Loucy (cell line): ENCODE data around the gene LEP.

Experiments
- EZH2phosphoT487 ChIP-seq: fragments of 200-600 bp; IDR thresholded peaks from 2 replicates; pipeline ENCODE4 v1.6.1; 2018; ENCODE audit warnings: antibody characterized with exemption, mild to moderate bottlenecking, moderate library complexity, borderline replicate concordance
- TF ChIP-seq, protein P1 (sequence below): fragments of 200-600 bp; sonication (generic); conservative IDR thresholded peaks from 2 replicates; pipeline ENCODE4 v1.5.1; 2014; ENCODE audit warnings: mild to moderate bottlenecking, antibody characterized with exemption, low read length

DNA sequence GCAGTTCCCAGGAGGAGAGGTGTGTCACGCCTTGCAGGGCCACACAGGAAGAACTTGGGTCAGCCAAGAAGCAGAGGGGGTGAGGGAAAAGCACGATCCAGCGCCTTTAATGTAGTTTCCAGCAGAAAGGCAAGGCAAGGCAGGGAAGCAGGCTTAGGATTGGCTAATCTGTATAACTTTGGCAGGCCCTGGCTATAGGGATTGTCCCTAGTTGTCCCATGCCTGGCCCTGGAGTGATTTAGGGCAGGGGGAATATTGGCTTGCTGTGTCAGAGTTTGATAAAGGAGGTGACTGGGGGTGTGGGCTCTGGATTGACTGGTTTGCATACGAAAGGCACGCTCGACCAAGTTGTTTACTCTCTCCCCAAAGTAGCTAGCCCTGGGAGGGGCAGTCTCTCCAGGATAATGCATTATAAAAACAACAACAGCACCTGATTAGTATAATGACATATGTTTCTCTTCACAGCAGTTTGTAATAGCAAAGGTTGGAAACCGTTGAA is 58.1 kb downstream of the LEP start:
- TF ChIP-seq, protein P1, sequence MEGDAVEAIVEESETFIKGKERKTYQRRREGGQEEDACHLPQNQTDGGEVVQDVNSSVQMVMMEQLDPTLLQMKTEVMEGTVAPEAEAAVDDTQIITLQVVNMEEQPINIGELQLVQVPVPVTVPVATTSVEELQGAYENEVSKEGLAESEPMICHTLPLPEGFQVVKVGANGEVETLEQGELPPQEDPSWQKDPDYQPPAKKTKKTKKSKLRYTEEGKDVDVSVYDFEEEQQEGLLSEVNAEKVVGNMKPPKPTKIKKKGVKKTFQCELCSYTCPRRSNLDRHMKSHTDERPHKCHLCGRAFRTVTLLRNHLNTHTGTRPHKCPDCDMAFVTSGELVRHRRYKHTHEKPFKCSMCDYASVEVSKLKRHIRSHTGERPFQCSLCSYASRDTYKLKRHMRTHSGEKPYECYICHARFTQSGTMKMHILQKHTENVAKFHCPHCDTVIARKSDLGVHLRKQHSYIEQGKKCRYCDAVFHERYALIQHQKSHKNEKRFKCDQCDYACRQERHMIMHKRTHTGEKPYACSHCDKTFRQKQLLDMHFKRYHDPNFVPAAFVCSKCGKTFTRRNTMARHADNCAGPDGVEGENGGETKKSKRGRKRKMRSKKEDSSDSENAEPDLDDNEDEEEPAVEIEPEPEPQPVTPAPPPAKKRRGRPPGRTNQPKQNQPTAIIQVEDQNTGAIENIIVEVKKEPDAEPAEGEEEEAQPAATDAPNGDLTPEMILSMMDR, result no peak
- TF ChIP-seq EZH2phosphoT487, result no peak
